NCI-H1436 (cell line): Measurements from ENCODE around the gene FNDC3B.
"Not testable (repeated sequence)": the region's sequence is repeated elsewhere in the genome, so short reads cannot be mapped to it uniquely, and the experiment has no call there.

Experiments
- DNase-seq: peaks from one replicate; lab custom pipeline; 2025; lab: John Stamatoyannopoulos, UW

Gene FNDC3B

GRCh38 chr3:172039436-172040077 is at the start of gene FNDC3B:
FNDC3B (plus strand) TSS chr3:172039578; CDS start chr3:172112480, 72,902 bp downstream.
- peak; percentile 95 for DNase-seq

- DNase-seq: not testable (repeated sequence)
Observed at GRCh38 chr3:171990239-171990638, 49.1 kb upstream of the FNDC3B start.

GRCh38 chr3:171991166-171991565 is 48.2 kb upstream of the FNDC3B start:
- no peak for DNase-seq

- no peak for DNase-seq
Observed at GRCh38 chr3:171994646-171995428, 44.5 kb upstream of the FNDC3B start.

- DNase-seq: no peak
Observed at GRCh38 chr3:171995486-171995885, 43.9 kb upstream of the FNDC3B start.

GRCh38 chr3:171996178-171996817 is 43.1 kb upstream of the FNDC3B start:
- DNase-seq: no peak

GRCh38 chr3:171998731-171999130 is 40.6 kb upstream of the FNDC3B start:
- not testable (repeated sequence) for DNase-seq

GRCh38 chr3:172001616-172002015 is 37.8 kb upstream of the FNDC3B start:
- not testable (repeated sequence) for DNase-seq

- no peak for DNase-seq
Observed at GRCh38 chr3:172002512-172003078, 36.8 kb upstream of the FNDC3B start.

- DNase-seq: no peak
Observed at GRCh38 chr3:172003146-172003545, 36.2 kb upstream of the FNDC3B start.

GRCh38 chr3:172007065-172007370 is 32.4 kb upstream of the FNDC3B start:
- no peak for DNase-seq

- DNase-seq: peak; percentile 2
Observed at GRCh38 chr3:172009803-172010202, 29.6 kb upstream of the FNDC3B start.

- no peak for DNase-seq
Observed at GRCh38 chr3:172012775-172013174, 26.6 kb upstream of the FNDC3B start.

GRCh38 chr3:172014145-172014544 is 25.2 kb upstream of the FNDC3B start:
- DNase-seq: no peak

- no peak for DNase-seq
Observed at GRCh38 chr3:172018364-172018763, 21.0 kb upstream of the FNDC3B start.

GRCh38 chr3:172020763-172021162 is 18.6 kb upstream of the FNDC3B start:
- no peak for DNase-seq

- no peak for DNase-seq
Observed at GRCh38 chr3:172021164-172021563, 18.2 kb upstream of the FNDC3B start.

- DNase-seq: no peak
Observed at GRCh38 chr3:172021859-172022258, 17.5 kb upstream of the FNDC3B start.

GRCh38 chr3:172023915-172024314 is 15.5 kb upstream of the FNDC3B start:
- no peak for DNase-seq

- no peak for DNase-seq
Observed at GRCh38 chr3:172024679-172025078, 14.7 kb upstream of the FNDC3B start.

GRCh38 chr3:172029425-172030098 is 9.8 kb upstream of the FNDC3B start:
- no peak for DNase-seq

- DNase-seq: peak; percentile 3
Observed at GRCh38 chr3:172030181-172030580, 9.2 kb upstream of the FNDC3B start.
